K562 (cell line): ENCODE data around the gene DNAH17. TPM values are rescaled to one million over a fixed set of nuclear protein-coding genes. Genes with fewer than 3 reads are reported as not detected.

Experiments used
- ATAC-seq: fragments of 200-7000 bp; cut with Tn5 transposase; 3 replicates; pipeline ENCODE4 v1.9.1; 2020; ENCODE audit warnings: moderate library complexity
- BruUV-seq: library from RNA; stranded (reverse); fragments of 400-500 nt; replicated peaks from 2 replicates; lab custom pipeline; 2021; lab: Mats Ljungman, UMichigan
- CTCF ChIA-PET: fragments of 300-600 bp; formaldehyde crosslinking; extraction: SDS; loops from one replicate; lab custom pipeline; 2021; ENCODE audit warnings: low intra/inter-chr PET ratio; lab: Yijun Ruan, JAX
- POLR2A ChIA-PET: fragments of 300-600, 350-650 bp; sonication (Branson Sonifier 250); formaldehyde crosslinking; extraction: SDS; loops from one replicate; lab custom pipeline; 2021; ENCODE audit warnings: antibody characterized with exemption, inconsistent platforms; lab: Yijun Ruan, JAX
- DNase-seq, 4 experiments: peaks; one replicate each; pipeline versions ENCODE4 v3.0.0 to v3.0.0-alpha.2; 2011 to 2018; ENCODE audit warnings: low spot score in 3 of 4, mixed read lengths in 3 of 4; ENCODE audit errors: extremely low read depth in 1 of 4
- FAIRE-seq: peaks from 2 replicates; lab custom pipeline; 2011; peaks lifted over from hg19 to GRCh38; lab: Jason Lieb, UNC
- H2AFZ ChIP-seq: 2 replicates; pipeline ENCODE4 v1.6.0; 2011; ENCODE audit warnings: low read depth, low read length, control low read depth, inconsistent platforms
- H3K27ac ChIP-seq: fragments of 200-600 bp; 3 replicates; pipeline ENCODE4 v1.8.0; 2011; ENCODE audit warnings: low read depth, mild to moderate bottlenecking, control low read depth, inconsistent platforms, low read length, moderate library complexity, mixed read lengths; ENCODE audit errors: extremely low read depth
- H3K27me3 ChIP-seq, 2 experiments: fragments of 300-600 bp in 1 of 2; 2 replicates in 1 of 2; 3 replicates in 1 of 2; pipeline versions ENCODE4 v1.6.0 to v1.8.0; 2011; ENCODE audit warnings: inconsistent platforms in 2 of 2, low read length in 2 of 2, mild to moderate bottlenecking in 1 of 2, mixed read lengths in 1 of 2, moderate library complexity in 1 of 2; ENCODE audit not compliant: control insufficient read depth in 2 of 2, insufficient read depth in 2 of 2
- H3K36me3 ChIP-seq: fragments of 300-600 bp; 3 replicates; pipeline ENCODE4 v1.8.0; 2011; ENCODE audit warnings: mild to moderate bottlenecking, low read length, inconsistent platforms; ENCODE audit not compliant: control insufficient read depth, insufficient read depth
- H3K4me1 ChIP-seq, 2 experiments: fragments of 200-600 bp in 1 of 2; replicated peaks in 1 of 2; 2 replicates in 1 of 2; 3 replicates in 1 of 2; pipeline versions ENCODE4 v1.5.1 to v1.8.0; 2011; ENCODE audit warnings: inconsistent platforms in 2 of 2, low read length in 2 of 2, mild to moderate bottlenecking in 1 of 2, mixed read lengths in 1 of 2, moderate library complexity in 1 of 2; ENCODE audit not compliant: control insufficient read depth in 2 of 2, insufficient read depth in 2 of 2
- H3K4me2 ChIP-seq: 2 replicates; pipeline ENCODE4 v1.6.1; 2011; ENCODE audit warnings: low read length, control low read depth, inconsistent platforms, mixed read lengths; ENCODE audit not compliant: insufficient read depth
- H3K4me3 ChIP-seq: fragments of 200-600 bp; sonication (generic), shearing (Covaris generic); 2 replicates; pipeline ENCODE4 v1.5.1; 2016; ENCODE audit warnings: control low read depth, inconsistent platforms
- H3K79me2 ChIP-seq: fragments of 200-600 bp; 3 replicates; pipeline ENCODE4 v1.8.0; 2011; ENCODE audit warnings: low read length, inconsistent platforms; ENCODE audit not compliant: control insufficient read depth, insufficient read depth
- H3K9ac ChIP-seq, 2 experiments: 2 replicates each; pipeline versions ENCODE4 v1.6.0 to v1.6.1; 2011; ENCODE audit warnings: low read depth in 2 of 2, low read length in 2 of 2, control low read depth in 1 of 2, inconsistent platforms in 1 of 2, mild to moderate bottlenecking in 1 of 2, mixed read lengths in 1 of 2; ENCODE audit not compliant: insufficient read depth in 1 of 2
- H3K9me1 ChIP-seq: one replicate; pipeline ENCODE4 v1.6.0; 2011; ENCODE audit warnings: inconsistent platforms, mild to moderate bottlenecking, low read length, moderate library complexity; ENCODE audit not compliant: control insufficient read depth, insufficient read depth
- H3K9me3 ChIP-seq: replicated peaks from 2 replicates; pipeline ENCODE4 v1.5.1; 2011; ENCODE audit warnings: low read depth, low read length, inconsistent platforms; ENCODE audit not compliant: control insufficient read depth, insufficient read depth
- H4K20me1 ChIP-seq: replicated peaks from 2 replicates; pipeline ENCODE4 v1.6.1; 2011; ENCODE audit warnings: low read length, inconsistent platforms, mixed read lengths; ENCODE audit not compliant: control insufficient read depth, insufficient read depth
- BACH1 ChIP-seq: fragments of 200-800 bp; sonication (Bioruptor generic); IDR thresholded peaks from 2 replicates; pipeline ENCODE4 v1.6.1; 2016; ENCODE audit warnings: missing genetic modification characterization, missing compliant biosample characterization
- EP300 ChIP-seq: IDR thresholded peaks from 2 replicates; pipeline ENCODE4 v1.6.1; 2012; ENCODE audit warnings: low read length, improper control_type of control experiment
- NFIC ChIP-seq: fragments of 450-650 bp; IDR thresholded peaks from 2 replicates; pipeline ENCODE4 v1.6.1; 2017; ENCODE audit warnings: mild to moderate bottlenecking, inconsistent platforms
- ZNF431 ChIP-seq: sonication (generic); formaldehyde crosslinking; IDR thresholded peaks from 2 replicates; pipeline ENCODE4 v1.8.0; 2022; ENCODE audit warnings: mild to moderate bottlenecking, missing genetic modification reagents
- WGBS: fragments of 100-300 bp; shearing (Covaris generic); methylation state at CpG from one replicate; pipeline ENCODE4 v1.1.6; 2016; ENCODE audit warnings: low coverage, mixed read lengths; ENCODE audit not compliant: insufficient coverage; ENCODE audit errors: missing lambda C conversion rate; 5-methylcytosine and 5-hydroxymethylcytosine counted together
- in situ Hi-C: fragments of 300-500 bp; cut with MboI; formaldehyde crosslinking; loops from 4 replicates; pipeline ENCODE4 v1.15.0; 2018; ENCODE audit warnings: inconsistent platforms, mixed read lengths
- intact Hi-C: fragments of 100-400 bp; cut with micrococcal nuclease; formaldehyde crosslinking; loops from 2 replicates; pipeline ENCODE4 v1.14.2; 2022
- polyA plus RNA-seq, 8 experiments: library from polyadenylated mRNA; depleted of rRNA in 4 of 8; stranded (reverse) in 5 of 8; unstranded in 3 of 8; fragments of >200 nt; fragmentation: Nextera tagmentation in 2 of 8; fragmentation: Illumina TruSeq in 1 of 8; extraction: Ambion mirVana in 2 of 8; extraction: Trizol in 1 of 8; gene quantifications; 2 replicates each; pipeline versions ENCODE4 v1.2.1 to v1.2.3, GENCODE V29; 2011 to 2014; ENCODE audit warnings: inconsistent platforms in 1 of 8, missing spikeins in 1 of 8
- total RNA-seq, 7 experiments: library from RNA; depleted of rRNA in 6 of 7; stranded (reverse); fragments of >200 nt in 6 of 7; fragmentation: Illumina TruSeq in 2 of 7; extraction: Trizol in 2 of 7; gene quantifications; 2 replicates each; pipeline versions ENCODE4 v1.2.1 to v1.2.3, GENCODE V29; 2011 to 2021; ENCODE audit warnings: low replicate concordance in 1 of 7

The DNAH17 gene
- total and polyA plus RNA-seq, 9 of the 15 experiments (the other 6 are each of a cell fraction or from before 2014, with no cell fraction given) = under 0.01 to 0.06 (median 0.03) TPM; not detected in 5

- TF ChIP-seq BACH1 (tag) = no peak
- TF ChIP-seq NFIC = peak; percentile 14; the same call in 1 of the 2 replicates
- in situ Hi-C loops (no loop called here), intact Hi-C loops (no loop called here)
- DNase-seq (no peak), FAIRE-seq (no peak), ATAC-seq (no peak)
- H4K20me1 ChIP-seq = peaks cover 24% of the 10 kb centered on the region
- no peaks in the 10 kb centered on the region for H3K9me3 ChIP-seq
- no peak overlapping the region for H3K27ac ChIP-seq
- H3K4me3 ChIP-seq = no peak overlapping the region
- no peak overlapping the region for H3K9ac ChIP-seq
- H3K27me3 ChIP-seq = peaks cover 51 to 91% of the 10 kb centered on the region in 2 experiments
- no peaks in the 10 kb centered on the region for H3K79me2 ChIP-seq
- H2AFZ ChIP-seq = no peak overlapping the region
- ChIA-PET POLR2A (no interaction called here), CTCF (no interaction called here)
- H3K36me3 ChIP-seq = no peaks in the 10 kb centered on the region
- H3K4me1 ChIP-seq = peaks cover 8 to 11% of the 10 kb centered on the region in 2 experiments; a peak in 4 of 5 replicates
- peaks cover 4% of the 10 kb centered on the region for H3K9me1 ChIP-seq
- H3K4me2 ChIP-seq = no peak overlapping the region
- BruUV-seq = no TSS peak
- 2% methylated on average over 23 of the region's 26 CpGs for WGBS
Measured at GRCh38 chr17:78622491-78623265, 45.5 kb upstream of the DNAH17 start.

- Histone ChIP-seq H3K4me2 (no peak overlapping the region), H2AFZ (no peak overlapping the region), H3K4me1 (peaks cover 4 to 8% of the 10 kb centered on the region in 2 experiments; a peak in 4 of 5 replicates), H3K27ac (no peak overlapping the region), H3K9ac (no peak overlapping the region), H3K79me2 (no peaks in the 10 kb centered on the region), H3K27me3 (peaks cover 48 to 91% of the 10 kb centered on the region in 2 experiments), H3K9me3 (no peaks in the 10 kb centered on the region), H3K36me3 (no peaks in the 10 kb centered on the region), H3K4me3 (no peak overlapping the region), H4K20me1 (peaks cover 22% of the 10 kb centered on the region), H3K9me1 (peaks cover 1% of the 10 kb centered on the region)
- in situ Hi-C loops (no loop called here), intact Hi-C loops (no loop called here)
- no TSS peak for BruUV-seq
- ATAC-seq (no peak), FAIRE-seq (no peak), DNase-seq (no peak)
- 14% methylated on average over 26 of the region's 26 CpGs for WGBS
- ChIA-PET POLR2A (interaction anchor here (0.6 kb wide), 2 partner anchors 49 to 1871 kb away, joined by 3 to 4 read pairs; no protein-coding TSS in a partner anchor), CTCF (no interaction called here)
- TF ChIP-seq ZNF431 (CRISPR knock-in tag) (no peak), EP300 (no peak)
Measured at GRCh38 chr17:78621720-78622490, 44.7 kb upstream of the DNAH17 start.
